GM18505 (cell line): ENCODE data around the gene ZNF423.

Source experiments
- ATAC-seq: cut with Tn5 transposase; IDR thresholded peaks from one replicate; pipeline ENCODE4 v1.9.1; 2021; ENCODE audit not compliant: unreplicated experiment
- POLR2A ChIP-seq: IDR thresholded peaks from 4 replicates; pipeline ENCODE4 v1.6.1; 2011; ENCODE audit warnings: borderline replicate concordance; ENCODE audit not compliant: insufficient read depth, insufficient read length; ENCODE audit errors: extremely low read depth

ZNF423 gene

DNA sequence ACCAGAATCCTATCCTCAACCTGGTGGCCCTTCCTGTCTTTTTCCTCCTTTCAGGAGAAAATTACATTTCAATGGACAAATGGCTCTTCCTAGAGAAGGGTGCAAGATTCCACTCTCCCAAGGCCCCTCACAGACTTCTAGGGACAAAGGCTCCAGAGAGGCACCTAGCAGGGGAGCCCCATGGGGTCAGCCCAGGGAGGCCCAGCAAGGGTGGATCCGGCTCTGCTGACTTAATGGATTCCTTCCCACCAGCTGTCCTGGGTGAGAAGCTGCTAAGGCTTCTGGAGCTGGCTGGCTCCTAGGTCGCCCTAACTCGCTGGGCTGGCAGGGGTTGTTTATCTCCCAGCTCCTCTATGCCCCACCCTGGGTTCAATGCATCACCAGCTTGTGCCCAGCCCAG is 152.4 kb downstream of the ZNF423 start:
- no peak for ATAC-seq
- TF ChIP-seq POLR2A, result no peak

GRCh38 chr16:49701789-49702494 is 154.0 kb downstream of the ZNF423 start:
- TF ChIP-seq POLR2A, result no peak
- no peak for ATAC-seq

GRCh38 chr16:49701065-49701685 is 154.7 kb downstream of the ZNF423 start:
- ATAC-seq, result no peak
- no peak for TF ChIP-seq POLR2A

DNA sequence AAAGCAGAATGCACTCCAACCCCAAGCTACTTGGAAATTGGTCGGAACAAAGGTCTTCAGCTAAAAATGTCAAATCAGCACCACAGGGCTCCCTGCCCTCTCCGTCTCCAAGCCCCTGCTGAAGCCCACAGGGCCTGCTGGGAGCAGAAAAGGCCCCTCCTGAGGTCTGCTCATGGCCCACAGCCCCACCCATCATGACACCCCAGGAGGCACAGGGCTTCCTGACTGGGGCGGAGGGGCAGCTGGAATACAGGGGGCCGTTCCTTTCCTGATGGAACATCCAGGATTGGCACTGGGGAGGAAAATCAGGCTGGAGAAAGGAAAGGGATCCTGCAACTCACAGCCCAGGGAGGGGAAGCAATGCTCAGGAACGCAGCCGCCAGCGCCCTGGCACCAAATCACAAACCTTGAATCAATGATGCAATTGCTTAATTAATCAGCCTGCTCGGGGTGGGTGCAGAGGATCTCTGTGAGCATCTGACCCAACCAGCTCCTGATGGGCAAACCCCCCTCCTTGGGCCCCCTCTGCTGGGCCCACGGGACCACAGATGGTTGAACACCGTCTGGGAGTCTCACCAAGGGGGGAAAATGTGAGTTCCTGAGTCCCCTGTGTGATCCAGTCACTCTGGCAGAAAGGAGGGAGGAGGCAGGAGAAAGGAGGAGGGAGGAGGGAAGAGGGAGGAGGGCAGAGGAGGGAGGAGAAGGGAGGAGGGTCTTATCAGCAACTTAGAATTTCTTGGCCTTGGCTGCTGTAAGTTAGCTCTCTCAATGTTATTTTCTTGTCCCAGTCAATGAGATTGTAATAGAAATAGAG is 155.5 kb downstream of the ZNF423 start:
- TF ChIP-seq POLR2A, result no peak
- no peak for ATAC-seq

DNA sequence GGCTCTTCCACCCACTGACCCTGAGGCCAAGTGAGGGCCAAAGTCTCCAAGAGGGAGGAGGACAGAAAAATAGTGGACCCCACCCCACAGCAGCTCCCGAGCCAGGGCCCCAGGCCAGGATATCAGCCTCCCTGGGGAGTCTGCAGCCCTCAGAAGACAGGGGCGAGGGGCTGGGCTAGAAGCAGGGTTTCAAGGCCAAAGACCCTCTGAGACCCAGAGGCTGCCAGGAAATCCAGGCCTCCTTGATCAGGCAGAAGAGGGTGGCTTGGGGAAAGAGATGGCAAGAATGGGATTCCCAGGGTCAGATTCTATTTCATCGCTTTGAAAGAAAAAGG is 156.1 kb downstream of the ZNF423 start:
- no peak for TF ChIP-seq POLR2A
- no peak for ATAC-seq

GRCh38 chr16:49698931-49699840 is 156.7 kb downstream of the ZNF423 start:
- no peak for TF ChIP-seq POLR2A
- ATAC-seq, result no peak

DNA sequence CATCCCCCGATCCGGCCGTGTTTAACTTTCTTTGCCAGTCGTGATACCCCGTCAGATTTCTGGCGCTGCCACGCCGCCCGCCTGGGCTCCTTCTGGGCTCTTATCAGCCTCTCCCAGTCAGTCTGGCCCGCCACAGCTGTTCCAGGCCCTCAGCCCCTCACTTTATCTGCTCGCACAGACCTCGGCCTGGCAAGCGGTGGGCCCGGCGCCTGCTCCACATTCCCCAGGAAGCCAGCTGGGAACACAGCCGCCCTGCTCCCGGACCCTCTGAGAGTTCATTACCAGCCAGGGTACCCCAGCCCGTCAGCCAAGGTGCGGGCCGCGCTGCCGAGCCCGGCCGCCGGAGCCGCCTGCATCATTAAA is 157.5 kb downstream of the ZNF423 start:
- ATAC-seq, result no peak

GRCh38 chr16:49697631-49698452 is 158.1 kb downstream of the ZNF423 start:
- no peak for TF ChIP-seq POLR2A
- ATAC-seq, result no peak

More for the DNA sequence above, 157.5 kb downstream of the ZNF423 start:
- TF ChIP-seq POLR2A, result no peak

GRCh38 chr16:49696414-49697101 is 159.4 kb downstream of the ZNF423 start:
- TF ChIP-seq POLR2A, result no peak
- no peak for ATAC-seq

- ATAC-seq, result no peak
- no peak for TF ChIP-seq POLR2A
Observed at GRCh38 chr16:49695782-49696413, 160.0 kb downstream of the ZNF423 start.

- no peak for ATAC-seq
- no peak for TF ChIP-seq POLR2A
Observed at GRCh38 chr16:49693445-49693844, 162.5 kb downstream of the ZNF423 start.

DNA sequence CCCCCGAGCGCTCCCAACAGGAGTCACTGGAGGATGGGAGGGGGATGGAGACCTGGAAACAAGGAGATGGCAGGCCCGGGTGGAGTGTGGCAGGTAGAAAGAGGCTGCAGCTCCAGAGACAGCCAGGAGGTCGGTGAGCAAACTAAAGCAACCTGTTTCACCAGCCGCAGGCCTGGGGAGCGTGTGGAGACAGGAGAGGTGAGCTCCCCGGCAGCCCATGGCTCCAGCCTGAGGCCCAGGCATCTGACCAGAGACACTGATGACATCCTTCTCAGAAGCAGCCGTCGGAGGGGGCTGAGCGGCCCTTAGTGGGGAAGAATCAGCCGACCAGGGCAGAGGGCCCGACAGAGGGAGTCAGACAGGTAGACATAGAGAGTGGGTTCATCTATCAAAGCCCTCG is 165.1 kb downstream of the ZNF423 start:
- TF ChIP-seq POLR2A, result no peak
- ATAC-seq, result no peak
